OCI-M2 (cell line): ENCODE measurements around the gene PRICKLE1.
A peak's percentile ranks its signal among the peaks of the same experiment; 100 is the strongest.

ENCODE experiments used
- DNase-seq: peaks from one replicate; lab custom pipeline; 2025; ENCODE audit not compliant: unreplicated experiment; lab: John Stamatoyannopoulos, UW

The PRICKLE1 gene

GRCh38 chr12:42496886-42497285 is 92.7 kb downstream of the PRICKLE1 start:
- no peak for DNase-seq

- DNase-seq: no peak
These were observed 94.3 kb downstream of the PRICKLE1 start for GRCh38 chr12:42495244-42495643.

GRCh38 chr12:42492267-42492666 is 97.3 kb downstream of the PRICKLE1 start:
- no peak for DNase-seq

GRCh38 chr12:42490261-42490842 is 99.2 kb downstream of the PRICKLE1 start:
- no peak for DNase-seq

- DNase-seq: no peak
These were observed 103.1 kb downstream of the PRICKLE1 start for GRCh38 chr12:42486407-42486806.

GRCh38 chr12:42485823-42486222 is 103.7 kb downstream of the PRICKLE1 start:
- DNase-seq: no peak

DNA sequence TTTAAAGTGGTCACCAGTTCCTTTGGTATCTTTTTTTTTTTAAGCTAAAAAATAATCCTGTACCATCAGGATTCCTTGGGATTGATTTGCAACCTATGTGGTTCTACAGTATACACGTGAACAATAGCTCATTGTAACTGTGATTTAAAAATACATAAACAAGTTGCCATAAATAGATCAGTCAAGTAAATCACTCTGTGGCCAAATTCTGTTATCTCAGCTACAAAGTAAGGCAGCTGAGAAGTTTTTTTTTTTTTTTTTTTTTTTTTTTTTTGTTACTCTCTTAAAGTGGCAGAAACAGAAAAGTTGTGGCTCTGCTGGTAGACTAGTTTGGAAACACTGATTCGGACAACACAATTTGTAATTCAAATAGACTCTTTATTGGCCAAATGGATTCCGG is 104.5 kb downstream of the PRICKLE1 start:
- DNase-seq: no peak

GRCh38 chr12:42483521-42483790 is 106.1 kb downstream of the PRICKLE1 start:
- no peak for DNase-seq

- peak; percentile 38 for DNase-seq
These were observed 106.6 kb downstream of the PRICKLE1 start for GRCh38 chr12:42482748-42483520.

- DNase-seq: no peak
These were observed 107.4 kb downstream of the PRICKLE1 start for GRCh38 chr12:42482041-42482747.

DNA sequence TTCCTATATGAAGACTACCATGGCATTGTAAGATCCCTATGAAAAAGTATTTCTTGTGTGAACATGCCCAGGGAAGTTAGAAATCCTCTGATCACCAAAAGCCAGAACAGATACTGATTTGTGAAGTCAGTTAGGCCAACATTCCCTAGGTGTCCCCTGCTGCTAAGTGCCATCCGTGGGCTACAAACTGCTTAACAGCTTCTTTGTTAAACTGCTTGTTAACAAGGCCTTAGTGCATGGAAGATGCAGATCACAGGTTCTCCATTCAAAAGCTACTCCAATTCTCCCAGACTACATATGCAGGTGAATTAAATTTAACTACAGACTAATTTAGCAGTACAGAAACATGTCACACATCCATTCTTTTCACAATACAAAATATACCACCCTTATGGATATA is 108.2 kb downstream of the PRICKLE1 start:
- DNase-seq: no peak

DNA sequence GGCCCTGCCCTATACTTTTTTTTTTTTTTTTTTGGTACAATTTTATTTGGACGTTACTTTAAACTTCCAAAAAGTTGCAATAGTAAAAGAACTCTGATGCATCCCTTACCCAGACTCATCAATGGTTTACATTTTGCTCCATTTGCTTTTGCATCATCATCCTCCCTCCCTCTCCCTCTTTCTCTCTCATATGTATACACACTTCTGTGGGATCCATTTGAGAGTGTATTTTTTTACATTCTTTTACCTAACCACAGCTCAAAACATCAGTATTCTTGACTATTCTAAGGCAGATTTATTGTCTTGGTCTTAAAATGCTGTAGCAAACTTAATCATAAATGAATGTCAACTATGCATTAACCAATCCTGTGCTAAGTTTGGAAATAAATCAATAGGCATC is 111.6 kb downstream of the PRICKLE1 start:
- no peak for DNase-seq

DNA sequence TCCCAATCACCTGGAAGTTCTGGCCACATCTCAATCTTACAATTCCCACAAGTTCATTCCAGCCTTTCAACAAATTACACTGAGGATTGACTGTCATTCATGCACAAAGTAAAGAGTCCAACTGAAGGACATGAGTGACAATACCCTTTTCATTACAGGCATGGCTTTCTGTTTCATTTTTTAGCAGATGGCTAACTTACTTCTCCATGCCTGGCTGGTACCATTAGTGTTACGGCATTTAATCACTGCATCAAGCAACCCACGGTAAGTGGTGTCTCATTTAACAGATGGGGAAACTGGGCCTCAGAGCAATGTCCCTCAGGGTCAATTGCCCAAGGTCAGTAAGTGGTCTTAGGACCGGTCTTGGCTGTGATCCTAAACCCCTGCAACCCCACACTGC is 114.4 kb downstream of the PRICKLE1 start:
- DNase-seq: no peak

GRCh38 chr12:42474391-42474790 is 115.2 kb downstream of the PRICKLE1 start:
- no peak for DNase-seq

GRCh38 chr12:42473561-42473960 is 116.0 kb downstream of the PRICKLE1 start:
- no peak for DNase-seq

DNA sequence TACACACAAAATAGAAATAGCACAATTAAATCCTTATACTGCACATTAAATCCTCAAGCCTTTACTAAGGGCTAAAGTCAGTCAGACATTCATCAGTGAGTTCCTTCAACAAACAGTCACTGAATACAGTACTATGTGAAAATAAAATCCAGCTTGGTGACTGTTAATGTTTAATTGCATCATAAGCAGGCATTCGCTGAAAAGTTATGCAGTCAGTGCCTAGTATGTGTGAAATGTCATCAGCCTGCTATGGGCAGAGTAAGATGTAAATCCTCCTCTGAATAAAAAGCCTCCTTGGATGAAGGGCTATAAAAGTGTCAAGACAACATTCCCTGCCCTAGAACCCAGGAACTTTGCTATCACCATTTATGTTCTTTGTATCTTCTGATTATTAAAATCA is 116.4 kb downstream of the PRICKLE1 start:
- no peak for DNase-seq

GRCh38 chr12:42472376-42472775 is 117.2 kb downstream of the PRICKLE1 start:
- no peak for DNase-seq

- no peak for DNase-seq
These were observed 120.0 kb downstream of the PRICKLE1 start for GRCh38 chr12:42469355-42470175.

DNA sequence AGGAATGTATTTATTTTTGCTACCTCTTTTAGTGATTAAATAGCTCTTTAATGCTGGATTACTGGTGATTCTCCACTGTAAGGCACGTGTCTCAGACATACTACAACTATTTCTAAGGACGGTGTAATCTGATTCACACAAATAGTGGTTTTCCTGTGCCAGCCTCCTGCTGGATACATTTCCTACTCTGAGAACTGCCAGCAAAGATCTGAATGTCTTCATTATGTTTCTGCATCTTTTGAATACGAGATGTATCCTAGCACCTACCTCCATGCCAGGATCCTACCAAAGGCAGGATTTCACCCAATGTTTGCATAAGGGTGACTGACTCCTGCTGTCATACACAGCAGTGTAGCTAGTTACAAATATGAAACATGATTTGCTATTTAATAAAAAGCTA is 120.6 kb downstream of the PRICKLE1 start:
- no peak for DNase-seq

GRCh38 chr12:42468341-42468821 is 121.2 kb downstream of the PRICKLE1 start:
- DNase-seq: no peak

- DNase-seq: no peak
These were observed 125.9 kb downstream of the PRICKLE1 start for GRCh38 chr12:42463671-42464070.
